Spleen (tissue), 7 donors: ENCODE data around the gene COL27A1.

Source experiments
- CTCF ChIP-seq, 11 experiments: fragments of 200-600 bp in 7 of 11; fragments of 450-650 bp in 4 of 11; sonication (generic) in 4 of 11; IDR thresholded peaks in 8 of 11; conservative IDR thresholded peaks in 3 of 11; 1 replicate in 7 of 11; 2 replicates in 4 of 11; pipeline versions ENCODE4 v1.4.0 to v1.8.0; 2016 to 2021; ENCODE audit warnings: antibody characterized with exemption in 11 of 11, inconsistent platforms in 4 of 11, mild to moderate bottlenecking in 1 of 11
- POLR2A ChIP-seq, 3 donors: fragments of 450-650 bp; IDR thresholded peaks; one replicate each; pipeline ENCODE4 v1.5.1; 2017; ENCODE audit warnings: antibody characterized with exemption in 3 of 3, mild to moderate bottlenecking in 1 of 3
- donor health status: DM: no; HTN: no; CAD: no; lungs with moderate emphysema.
- donor health status: DM: no; HTN: no; CAD: no.
- donor health status: DM: no; HTN: no; CAD: no.

- TF ChIP-seq CTCF (IDR thresholded peaks at IDR 0.05 in 8 of 11, conservative IDR thresholded peaks at IDR 0.05 in 3 of 11) (no peak), POLR2A (IDR thresholded peaks at IDR 0.05) (no peak)
These were observed 111.6 kb downstream of the COL27A1 start for GRCh38 chr9:114266969-114267368.
